GM18498 (cell line): Measurements from ENCODE around the gene JAM3.

ENCODE experiments used
- ATAC-seq: cut with Tn5 transposase; IDR thresholded peaks from one replicate; pipeline ENCODE4 v1.9.1; 2021; ENCODE audit warnings: mild to moderate bottlenecking, moderate library complexity; ENCODE audit not compliant: unreplicated experiment

Gene JAM3

GRCh38 chr11:134038897-134039470 is 29.9 kb upstream of the JAM3 start:
- no peak for ATAC-seq

GRCh38 chr11:134039726-134040385 is 29.0 kb upstream of the JAM3 start:
- ATAC-seq: no peak

- ATAC-seq: no peak
Observed at GRCh38 chr11:134040386-134041302, 28.2 kb upstream of the JAM3 start.

- no peak for ATAC-seq
Observed at GRCh38 chr11:134041349-134041748, 27.5 kb upstream of the JAM3 start.

GRCh38 chr11:134041791-134042696 is 26.8 kb upstream of the JAM3 start:
- no peak for ATAC-seq

GRCh38 chr11:134043821-134044420 is 25.0 kb upstream of the JAM3 start:
- ATAC-seq: no peak

GRCh38 chr11:134044514-134045284 is 24.2 kb upstream of the JAM3 start:
- no peak for ATAC-seq

- no peak for ATAC-seq
Observed at GRCh38 chr11:134045799-134046635, 22.9 kb upstream of the JAM3 start.

- ATAC-seq: no peak
Observed at GRCh38 chr11:134046681-134047449, 22.0 kb upstream of the JAM3 start.

GRCh38 chr11:134047586-134047999 is 21.3 kb upstream of the JAM3 start:
- ATAC-seq: no peak

GRCh38 chr11:134048028-134048427 is 20.8 kb upstream of the JAM3 start:
- no peak for ATAC-seq

- ATAC-seq: no peak
Observed at GRCh38 chr11:134049303-134049702, 19.6 kb upstream of the JAM3 start.

GRCh38 chr11:134050541-134051383 is 18.1 kb upstream of the JAM3 start:
- peak; percentile 90 for ATAC-seq

GRCh38 chr11:134052395-134052987 is 16.4 kb upstream of the JAM3 start:
- ATAC-seq: no peak

GRCh38 chr11:134052988-134053945 is 15.6 kb upstream of the JAM3 start:
- ATAC-seq: no peak

GRCh38 chr11:134055029-134055428 is 13.8 kb upstream of the JAM3 start:
- no peak for ATAC-seq
